GM21360 (cell line): ENCODE results near the gene SCAPER.
"Not testable (repeated sequence)": the region's sequence is repeated elsewhere in the genome, so short reads cannot be mapped to it uniquely, and the experiment has no call there.

ENCODE experiments used
- ATAC-seq: cut with Tn5 transposase; IDR thresholded peaks from one replicate; pipeline ENCODE4 v1.9.1; 2021; ENCODE audit warnings: mild to moderate bottlenecking, moderate library complexity; ENCODE audit not compliant: unreplicated experiment

The SCAPER gene

DNA sequence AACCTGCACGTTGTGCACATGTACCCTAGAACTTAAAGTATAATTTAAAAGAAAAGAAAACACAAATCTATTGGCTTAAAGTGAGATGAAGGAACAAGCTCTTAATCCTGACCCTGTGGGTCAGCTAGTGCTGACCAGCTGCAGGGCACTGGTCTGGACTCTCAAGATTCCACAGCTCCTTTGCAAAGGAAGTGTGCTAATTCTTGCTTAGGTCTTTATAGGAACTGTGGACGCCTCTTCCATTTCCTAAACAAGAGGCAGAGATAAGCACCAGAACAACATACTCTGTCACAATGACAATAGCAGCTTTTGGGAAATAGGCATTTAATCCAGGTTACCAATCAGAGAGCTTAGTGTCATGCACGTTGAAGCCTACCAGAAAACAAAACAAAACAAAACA lies 402.5 kb downstream of the SCAPER start:
- no peak for ATAC-seq

DNA sequence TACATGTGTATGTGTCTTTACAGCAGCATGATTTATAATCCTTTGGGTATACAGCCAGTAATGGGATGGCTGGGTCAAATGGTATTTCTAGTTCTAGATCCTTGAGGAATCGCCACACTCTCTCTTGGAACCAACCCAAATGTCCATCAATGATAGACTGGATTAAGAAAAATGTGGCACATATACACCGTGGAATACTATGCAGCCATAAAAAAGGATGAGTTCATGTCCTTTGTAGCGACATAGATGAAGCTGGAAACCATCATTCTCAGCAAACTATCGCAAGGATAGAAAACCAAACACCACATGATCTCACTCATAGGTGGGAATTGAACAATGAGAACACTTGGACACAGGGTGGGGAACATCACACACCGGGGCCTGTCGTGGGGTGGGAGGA lies 403.0 kb downstream of the SCAPER start:
- not testable (repeated sequence) for ATAC-seq

DNA sequence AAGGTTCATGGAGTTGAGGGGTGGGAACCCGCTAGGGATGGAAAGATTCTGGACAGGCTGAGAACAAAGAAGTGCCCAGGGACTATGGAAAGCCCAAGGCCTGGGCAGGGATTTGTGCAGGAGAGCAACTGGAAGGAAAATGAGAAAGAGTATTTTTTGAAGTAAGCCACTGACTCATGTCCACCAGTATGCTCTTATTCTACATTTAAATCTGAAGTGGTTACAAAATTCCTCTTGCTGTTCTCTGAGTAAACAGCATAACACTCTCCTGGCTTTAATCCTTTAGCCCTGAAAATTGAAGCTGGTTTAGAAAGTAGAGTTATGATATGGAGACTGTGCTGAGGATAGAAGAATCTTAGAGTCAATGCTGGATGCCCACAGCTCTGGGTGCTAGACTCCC lies 403.4 kb downstream of the SCAPER start:
- ATAC-seq, result no peak

DNA sequence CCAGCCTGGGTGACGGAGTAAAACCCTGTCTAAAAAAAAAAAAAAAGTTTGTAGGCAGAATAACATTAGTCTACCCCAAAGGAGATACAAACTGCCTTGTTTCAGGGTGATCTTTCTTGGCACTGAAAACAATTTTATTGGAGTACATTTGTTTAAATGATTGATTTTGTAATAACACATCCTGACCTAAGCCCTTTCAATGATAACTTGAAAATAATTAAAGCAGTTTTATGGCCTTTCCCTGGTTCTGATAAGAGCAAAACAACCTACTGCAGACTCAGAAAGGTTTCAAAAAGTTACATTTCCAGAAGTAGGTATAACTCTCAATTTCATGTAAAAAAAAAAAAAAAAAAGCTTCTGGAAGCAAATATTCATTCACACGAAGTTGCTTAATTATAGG lies 404.1 kb downstream of the SCAPER start:
- no peak for ATAC-seq

DNA sequence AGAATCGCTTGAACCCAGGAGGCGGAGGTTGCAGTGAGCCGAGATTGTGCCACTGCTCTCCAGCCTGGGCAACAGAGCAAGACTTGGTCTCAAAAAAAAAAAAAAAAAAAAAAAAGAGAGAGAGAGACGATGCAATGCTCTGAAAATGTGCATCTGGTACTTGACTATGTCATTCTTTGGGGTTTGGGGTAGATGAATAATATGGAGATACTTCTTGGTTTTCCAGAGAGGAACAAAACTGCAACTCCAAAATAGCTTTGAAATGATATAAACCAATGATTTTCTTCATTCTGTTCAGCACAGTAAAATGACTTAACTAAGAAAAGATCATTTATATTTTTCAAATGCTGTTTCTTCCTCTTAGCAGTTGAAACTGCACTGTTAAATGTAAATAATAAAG lies 409.7 kb downstream of the SCAPER start:
- ATAC-seq, result no peak

DNA sequence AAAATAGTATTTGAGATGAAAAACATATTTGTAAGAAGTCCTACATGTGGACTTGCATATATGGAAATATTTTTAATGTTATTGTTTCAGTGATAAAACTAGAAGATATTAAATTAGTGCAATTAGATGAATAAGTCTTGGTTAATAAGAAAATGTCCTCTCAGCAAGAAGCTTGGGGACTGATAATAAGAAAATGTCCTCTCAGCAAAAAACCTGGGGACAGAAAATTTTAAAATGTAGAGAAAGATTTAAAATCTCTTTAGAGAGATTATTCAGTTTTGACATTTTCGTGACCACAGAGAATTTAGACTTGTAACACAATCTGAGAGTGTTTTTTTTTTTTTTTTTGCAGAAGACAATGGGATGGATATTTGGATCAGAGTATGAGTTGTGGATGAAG lies 412.6 kb downstream of the SCAPER start:
- ATAC-seq, result no peak

DNA sequence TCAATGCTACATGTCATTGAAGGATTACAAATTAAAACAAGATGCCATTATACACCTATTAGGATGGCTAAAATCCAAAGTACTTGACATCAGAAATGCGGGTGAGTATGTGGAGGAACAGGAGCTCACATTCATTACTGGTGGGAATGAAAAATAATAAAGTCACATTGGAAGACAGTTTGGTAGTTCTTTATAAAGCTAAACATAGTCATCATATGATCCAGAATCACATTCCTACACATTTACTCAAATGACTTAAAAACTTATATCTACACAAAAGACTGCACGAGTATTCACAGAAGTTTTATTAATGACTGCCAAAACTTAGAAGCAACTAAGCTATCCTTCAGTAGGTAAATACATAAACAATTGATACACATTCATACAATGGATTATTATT lies 421.4 kb downstream of the SCAPER start:
- no peak for ATAC-seq

DNA sequence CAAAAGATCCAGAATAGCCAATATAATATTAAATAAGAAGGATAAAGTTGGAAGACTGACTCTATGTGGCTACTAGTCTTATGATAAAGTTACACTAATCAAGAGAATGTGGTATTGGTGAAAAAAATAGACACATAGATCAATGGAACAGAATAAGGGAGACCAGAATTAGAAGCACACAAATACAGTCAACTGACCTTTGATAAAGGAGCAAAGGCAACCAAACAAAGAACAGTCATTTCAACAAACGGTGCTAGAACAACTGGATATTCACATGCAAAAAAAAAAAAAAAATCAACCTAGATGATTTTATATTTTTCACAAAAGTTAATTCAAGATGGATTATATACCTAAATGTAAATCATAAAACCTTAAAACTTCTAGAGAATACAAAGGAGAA lies 422.1 kb downstream of the SCAPER start:
- no peak for ATAC-seq

DNA sequence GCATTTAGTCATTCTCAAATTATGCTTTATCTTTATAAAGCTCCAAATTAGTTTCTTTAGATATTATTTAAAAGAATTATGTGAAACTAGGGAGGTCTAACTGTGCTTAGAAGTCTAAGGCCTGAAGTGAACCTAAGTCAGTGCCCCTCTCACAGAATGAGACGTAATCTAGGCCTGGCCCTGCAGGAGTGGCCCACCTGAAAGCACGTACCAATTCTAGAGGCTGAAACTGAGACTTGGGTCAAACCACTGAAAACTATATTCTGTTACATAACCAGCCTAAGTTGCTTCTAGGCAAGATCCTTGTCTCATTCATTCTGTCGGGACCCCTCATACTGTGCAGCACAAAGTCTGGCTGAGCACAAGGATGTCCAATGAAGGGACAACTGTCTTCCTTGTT lies 424.9 kb downstream of the SCAPER start:
- no peak for ATAC-seq

DNA sequence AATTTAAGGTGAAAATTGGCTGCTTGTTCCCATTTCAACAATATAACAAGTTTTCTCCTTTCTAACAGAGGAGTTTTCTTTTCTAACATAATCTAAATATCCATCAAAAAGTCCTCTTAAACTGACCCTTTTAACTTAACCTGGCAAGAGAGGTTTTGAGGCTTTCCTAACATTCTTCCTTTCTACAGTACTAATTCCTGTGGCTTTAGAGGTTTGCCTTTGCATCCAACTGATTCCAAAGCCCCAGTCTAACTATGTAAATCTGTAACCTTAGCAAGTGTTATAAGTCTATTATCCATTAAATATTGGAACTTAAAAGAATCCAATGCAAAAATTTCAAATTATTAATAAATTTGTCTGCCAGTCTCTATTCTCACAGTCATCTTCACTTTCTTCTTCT lies 434.4 kb downstream of the SCAPER start:
- no peak for ATAC-seq

DNA sequence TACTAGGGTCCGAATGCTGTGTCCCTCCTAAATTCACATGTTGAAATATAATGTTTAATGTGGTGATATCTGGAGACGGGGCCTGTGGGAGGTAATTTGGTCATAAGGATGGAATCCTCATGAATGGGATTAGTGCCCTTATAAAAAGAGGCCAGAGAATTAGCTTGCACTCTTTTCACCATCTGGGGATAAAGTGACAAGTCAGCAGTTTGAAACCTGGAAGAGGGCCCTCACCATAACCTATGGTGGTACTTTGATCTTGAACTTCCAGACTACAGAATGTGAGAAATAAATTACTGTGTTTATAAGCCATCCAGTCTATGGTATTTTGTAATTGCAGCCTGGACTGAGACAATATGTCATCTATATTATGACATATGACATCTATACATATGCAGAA lies 436.4 kb downstream of the SCAPER start:
- ATAC-seq, result no peak

DNA sequence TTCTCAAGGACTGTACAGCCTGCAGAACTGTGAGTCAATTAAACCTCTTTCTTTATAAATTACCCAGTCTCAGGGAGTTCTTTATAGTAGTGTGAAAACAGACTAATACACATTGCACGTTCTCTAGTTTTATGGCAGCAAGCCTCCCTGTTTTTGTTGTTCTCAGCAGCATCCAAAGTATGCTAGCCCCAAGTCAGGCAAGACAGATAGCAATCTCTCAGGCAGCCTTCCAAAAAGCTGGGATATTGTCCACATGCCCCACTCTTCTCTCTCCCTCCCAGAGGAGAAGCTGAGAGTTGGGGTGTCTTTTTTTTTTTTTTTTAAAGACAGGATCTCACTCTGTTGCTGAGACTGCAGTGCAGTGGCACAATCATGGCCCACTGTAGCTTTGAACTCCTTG lies 438.0 kb downstream of the SCAPER start:
- no peak for ATAC-seq

DNA sequence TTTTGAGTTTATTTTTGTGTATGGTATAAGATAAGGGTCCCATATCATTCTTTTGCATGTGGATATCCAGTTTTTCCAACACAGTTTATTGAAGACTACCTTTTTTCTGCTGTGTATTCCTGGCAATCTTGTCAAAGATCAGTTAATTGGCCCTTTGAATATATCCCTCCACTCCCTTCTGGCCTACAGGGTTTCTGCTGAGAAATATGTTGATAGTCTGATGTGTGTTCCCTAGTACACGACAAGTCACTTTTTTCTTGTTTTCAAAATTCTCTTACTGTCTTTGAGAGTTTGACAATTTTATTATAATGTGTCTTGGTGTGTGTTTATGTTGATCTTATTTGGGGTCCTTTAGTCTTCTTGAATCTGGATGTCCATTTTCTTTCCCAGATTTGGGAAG lies 439.4 kb downstream of the SCAPER start:
- no peak for ATAC-seq

DNA sequence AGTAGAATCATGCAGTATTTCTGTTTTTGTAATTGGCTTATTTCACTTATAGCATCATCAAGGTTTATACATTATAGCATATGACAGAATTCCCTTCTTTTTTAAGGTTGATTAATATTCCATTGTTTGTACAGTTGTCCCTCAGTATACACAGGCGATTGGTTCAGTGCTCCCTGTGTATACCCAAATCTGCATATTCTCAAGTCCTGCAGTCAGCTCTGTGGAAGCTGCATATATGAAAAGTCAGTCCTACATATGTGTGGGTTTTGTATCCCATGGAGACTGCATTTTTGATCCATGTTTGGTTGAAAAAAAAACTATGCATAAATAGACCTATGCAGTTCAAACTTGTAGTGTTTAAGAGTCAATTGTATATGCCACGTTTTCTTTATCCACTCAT lies 440.9 kb downstream of the SCAPER start:
- ATAC-seq, result no peak

DNA sequence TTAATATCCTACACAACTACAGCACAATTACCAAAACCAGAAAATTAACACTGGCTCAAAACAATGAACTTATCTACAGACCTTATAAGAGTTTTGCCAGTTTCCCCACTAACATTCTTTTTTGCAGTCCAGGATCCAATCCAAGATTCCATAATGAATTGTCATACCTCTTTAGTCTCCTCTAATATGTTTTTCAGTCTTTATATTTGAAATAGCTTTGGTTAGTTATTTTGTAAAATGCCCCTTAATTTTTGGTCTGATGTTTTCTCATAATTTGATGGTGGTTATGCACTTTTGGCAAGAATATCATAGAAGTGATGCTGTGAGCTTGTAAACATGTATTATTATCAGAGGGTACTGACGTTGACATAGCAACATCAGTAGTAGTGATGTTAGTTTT lies 444.3 kb downstream of the SCAPER start:
- no peak for ATAC-seq

DNA sequence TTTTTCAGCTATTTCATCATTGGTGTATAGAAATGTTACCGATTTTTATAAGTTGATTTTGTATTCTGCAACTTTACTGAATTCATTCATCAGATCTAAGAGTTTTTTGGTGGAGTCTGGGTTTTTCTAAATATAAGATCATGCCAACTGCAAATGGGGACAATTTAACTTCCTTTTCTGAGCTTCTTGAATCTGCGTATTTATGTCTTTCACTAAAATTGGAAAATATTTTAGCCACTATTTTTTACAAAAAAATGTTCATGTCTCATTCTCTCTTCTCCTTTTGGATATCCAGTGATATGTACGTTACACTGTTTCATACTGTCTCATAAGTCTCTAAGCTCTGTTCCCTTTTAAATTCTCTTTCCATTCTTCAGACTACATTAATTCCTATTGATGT lies 444.8 kb downstream of the SCAPER start:
- no peak for ATAC-seq

DNA sequence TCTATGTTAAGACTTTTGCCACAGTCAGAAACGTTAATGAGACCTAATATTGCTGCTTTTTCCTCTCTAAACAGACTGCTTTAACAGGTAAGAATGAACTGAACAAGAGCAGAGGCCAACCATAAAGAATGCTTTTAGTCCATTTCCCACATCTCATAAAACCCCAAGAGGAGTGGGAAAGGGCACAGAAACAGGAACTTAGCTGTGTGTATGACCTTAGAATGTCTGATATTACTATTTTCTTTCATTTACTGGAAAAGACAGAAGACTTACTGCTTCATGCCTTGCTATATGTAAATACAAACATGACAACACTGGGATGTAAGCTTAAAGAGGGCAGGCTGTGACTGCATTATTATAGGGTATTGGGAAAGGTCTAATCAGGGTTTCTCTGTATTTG lies 453.6 kb downstream of the SCAPER start:
- ATAC-seq, result no peak

DNA sequence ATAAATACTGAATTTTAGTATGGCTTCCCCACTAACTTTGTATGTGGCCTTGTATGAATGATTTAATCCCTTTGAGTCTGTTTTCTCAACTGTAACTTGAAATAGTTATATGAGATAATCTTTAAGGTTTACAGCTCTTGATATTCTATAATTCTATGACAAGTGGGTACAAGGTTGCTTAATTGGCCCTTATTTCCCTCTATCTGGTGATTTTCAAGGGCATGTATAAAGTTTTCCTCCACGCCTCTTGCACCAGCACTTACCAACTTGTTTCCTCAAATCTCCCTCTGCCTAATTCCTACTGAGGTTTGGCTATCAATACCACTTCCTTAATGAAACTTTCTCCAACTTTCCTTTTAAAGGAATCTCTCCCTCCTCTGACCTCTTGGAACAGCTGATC lies 455.7 kb downstream of the SCAPER start:
- no peak for ATAC-seq

DNA sequence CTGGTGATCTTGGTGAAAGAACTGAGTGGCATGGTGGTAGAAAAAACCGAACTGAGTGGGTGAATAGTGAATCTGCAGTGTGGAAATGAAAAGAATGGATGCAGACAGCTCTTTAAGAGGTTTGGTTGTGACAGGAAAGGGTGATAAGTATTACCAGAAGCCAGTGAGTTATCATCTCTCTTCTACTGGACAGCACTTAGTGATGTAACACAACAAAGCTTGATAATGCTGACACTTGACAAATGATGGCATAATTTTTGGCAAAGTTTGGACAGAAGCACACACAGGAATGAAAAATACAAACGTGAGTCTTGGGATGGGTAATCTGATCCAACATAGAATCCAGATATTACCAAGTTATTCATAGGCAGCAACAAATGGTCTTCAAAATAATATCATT lies 456.4 kb downstream of the SCAPER start:
- ATAC-seq, result no peak

DNA sequence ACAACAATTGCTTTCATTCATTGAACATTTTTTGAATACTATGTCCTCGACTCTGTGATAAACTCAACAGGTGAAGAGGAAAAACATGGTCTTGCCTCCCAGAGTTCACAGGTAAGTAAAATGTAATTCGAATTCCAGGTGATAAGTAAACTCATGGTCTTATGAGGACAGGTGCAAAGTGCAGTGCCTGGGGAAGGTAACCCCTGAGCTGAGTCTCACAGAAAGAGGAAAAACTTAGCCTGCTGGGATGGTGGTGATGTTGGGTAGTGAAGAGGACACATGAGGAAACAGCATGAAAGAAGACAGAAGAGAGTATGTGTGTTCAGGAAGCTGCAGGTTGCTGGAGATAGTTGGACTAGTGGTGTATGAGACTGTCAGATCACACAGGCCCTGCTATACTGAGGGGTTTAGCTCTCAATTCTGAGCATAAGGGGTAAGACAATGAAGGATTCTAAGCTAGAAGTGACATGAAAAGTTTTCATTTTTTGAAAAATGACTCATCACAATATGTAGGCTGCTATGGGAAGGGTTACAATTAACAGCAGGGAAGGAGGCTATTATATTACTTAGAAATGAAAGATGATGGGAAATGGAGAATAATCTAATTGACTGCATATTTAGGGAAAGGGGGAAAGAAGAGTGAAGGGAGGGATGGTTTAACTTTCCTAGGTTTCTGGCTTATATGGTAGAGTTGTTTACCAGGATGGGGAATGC lies 457.3 kb downstream of the SCAPER start:
- no peak for ATAC-seq

DNA sequence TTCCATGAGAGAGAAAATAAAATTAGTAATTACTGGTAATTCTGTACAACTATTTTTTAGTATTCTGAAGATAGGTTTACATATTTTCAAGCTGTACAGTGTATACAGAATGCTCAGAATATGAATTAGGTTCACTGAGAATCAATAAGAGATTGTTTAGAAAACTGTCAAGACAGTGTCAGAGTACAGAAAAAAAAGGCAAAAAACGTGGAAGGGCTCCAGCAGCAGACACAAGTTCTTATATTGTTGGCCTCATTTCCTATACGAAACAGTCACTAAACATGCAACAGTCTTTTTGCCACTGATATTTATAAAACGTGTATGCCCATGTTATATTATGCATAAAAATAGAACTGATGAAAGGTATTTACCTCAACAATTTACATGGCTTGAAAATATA lies 464.7 kb downstream of the SCAPER start:
- no peak for ATAC-seq

DNA sequence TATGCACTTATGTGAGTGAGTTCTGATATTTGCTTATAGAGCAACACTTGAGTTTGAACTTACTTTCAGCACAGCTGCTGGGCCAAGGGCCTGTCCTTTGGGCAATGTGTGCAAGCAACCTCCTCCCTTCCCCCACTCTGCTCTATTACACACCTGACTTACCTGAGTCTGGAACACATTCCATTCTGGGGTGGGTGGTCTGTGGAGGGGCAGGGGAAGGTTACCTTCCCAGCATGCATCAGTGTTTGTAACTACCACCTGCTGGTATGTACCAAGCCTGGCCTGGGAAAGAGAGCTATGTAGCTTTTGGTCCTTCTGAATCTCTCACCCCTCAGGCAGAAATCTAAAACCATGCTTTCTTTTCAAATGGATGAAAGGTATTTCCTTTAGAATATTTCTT lies 465.6 kb downstream of the SCAPER start:
- no peak for ATAC-seq

DNA sequence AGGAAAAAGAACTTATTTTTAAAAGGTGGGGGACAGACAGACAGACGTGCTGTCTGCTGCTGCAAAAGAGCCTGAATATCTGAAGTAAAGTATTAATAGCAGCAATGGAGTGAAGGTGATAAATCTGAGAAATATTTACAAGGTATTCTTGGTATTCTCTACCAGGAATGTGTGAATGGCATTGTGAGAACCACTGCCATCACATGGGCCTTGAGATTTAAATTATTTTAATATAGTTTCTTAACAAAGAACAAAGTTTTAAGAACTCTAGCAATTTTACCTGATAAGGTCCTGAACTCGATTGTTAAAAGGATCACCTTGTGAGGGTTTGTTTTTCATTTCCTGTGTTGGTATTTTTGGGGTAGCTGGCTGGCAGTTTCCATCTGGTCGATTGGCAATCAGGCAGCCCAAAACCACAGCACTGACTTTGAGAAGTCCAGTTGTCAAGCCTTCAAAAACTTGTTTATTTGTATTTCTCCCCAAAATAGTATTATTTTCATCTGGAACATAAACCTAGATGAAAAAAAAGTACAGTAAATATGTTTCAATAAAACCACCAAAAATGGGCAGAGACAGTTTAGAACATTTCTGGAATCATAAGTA lies 471.2 kb downstream of the SCAPER start:
- ATAC-seq, result no peak
